Type B pancreatic cell (in vitro differentiated cells): ENCODE results near the gene SUSD3. TPM values are rescaled to one million over a fixed set of nuclear protein-coding genes. Genes with fewer than 3 reads are reported as not detected.

Experiments used
- DNase-seq: peaks from one replicate; pipeline ENCODE4 v3.0.0; 2021; ENCODE audit warnings: mixed read lengths; ENCODE audit not compliant: unreplicated experiment; ENCODE audit errors: extremely low spot score
- H3K27ac Mint-ChIP-seq: 2 replicates; pipeline ENCODE4 v1.8.0; 2021; ENCODE audit warnings: mild to moderate bottlenecking, mixed read lengths
- H3K27me3 Mint-ChIP-seq: 2 replicates; pipeline ENCODE4 v1.8.0; 2021; ENCODE audit warnings: mixed read lengths
- H3K36me3 Mint-ChIP-seq: 2 replicates; pipeline ENCODE4 v1.8.0; 2021; ENCODE audit warnings: mixed read lengths
- H3K4me1 Mint-ChIP-seq: one replicate; pipeline ENCODE4 v1.8.0; 2021; ENCODE audit warnings: mixed read lengths; ENCODE audit not compliant: unreplicated experiment
- H3K4me3 Mint-ChIP-seq: 2 replicates; pipeline ENCODE4 v1.8.0; 2021; ENCODE audit warnings: mild to moderate bottlenecking, mixed read lengths
- H3K9me3 Mint-ChIP-seq: 2 replicates; pipeline ENCODE4 v1.8.0; 2021; ENCODE audit warnings: mixed read lengths
- CTCF ChIP-seq: fragments of 200-600 bp; sonication (generic); conservative IDR thresholded peaks from 2 replicates; pipeline ENCODE4 v1.5.0; 2021; ENCODE audit warnings: antibody characterized with exemption, mild to moderate bottlenecking
- total RNA-seq: library from RNA; stranded (reverse); gene quantifications from 2 replicates; pipeline ENCODE4 v1.2.1, GENCODE V29; 2021; ENCODE audit warnings: low replicate concordance

SUSD3 gene
- total RNA-seq, 1 donor from 2014 or later, result 1.5 TPM

- Mint-ChIP-seq H3K4me3 (no peak overlapping the region), H3K27ac (no peak overlapping the region), H3K36me3 (no peaks in the 10 kb centered on the region), H3K4me1 (peaks cover 9% of the 10 kb centered on the region), H3K9me3 (no peaks in the 10 kb centered on the region), H3K27me3 (peaks cover 1% of the 10 kb centered on the region)
- no peak for TF ChIP-seq CTCF
- no peak for DNase-seq
Measured at GRCh38 chr9:93035821-93036351, 22.6 kb upstream of the SUSD3 start.

- DNase-seq, result no peak
- Mint-ChIP-seq H3K9me3 (no peaks in the 10 kb centered on the region), H3K36me3 (no peaks in the 10 kb centered on the region), H3K27ac (no peak overlapping the region), H3K27me3 (no peaks in the 10 kb centered on the region), H3K4me3 (no peak overlapping the region), H3K4me1 (peaks cover 9% of the 10 kb centered on the region)
- peak; percentile 52 for TF ChIP-seq CTCF
Measured at GRCh38 chr9:93036887-93037475, 21.5 kb upstream of the SUSD3 start.

- Mint-ChIP-seq H3K4me1 (peaks cover 9% of the 10 kb centered on the region), H3K27ac (no peak overlapping the region), H3K4me3 (no peak overlapping the region), H3K36me3 (no peaks in the 10 kb centered on the region), H3K27me3 (no peaks in the 10 kb centered on the region), H3K9me3 (no peaks in the 10 kb centered on the region)
- DNase-seq, result no peak
- no peak for TF ChIP-seq CTCF
Measured at GRCh38 chr9:93037476-93037971, 21.0 kb upstream of the SUSD3 start.

- Mint-ChIP-seq H3K36me3 (no peaks in the 10 kb centered on the region), H3K4me3 (no peak overlapping the region), H3K4me1 (peaks cover 4% of the 10 kb centered on the region), H3K27ac (no peak overlapping the region), H3K9me3 (no peaks in the 10 kb centered on the region), H3K27me3 (no peaks in the 10 kb centered on the region)
- no peak for TF ChIP-seq CTCF
- no peak for DNase-seq
Measured at GRCh38 chr9:93038918-93039317, 19.6 kb upstream of the SUSD3 start.

GRCh38 chr9:93039456-93039855 is 19.0 kb upstream of the SUSD3 start:
- DNase-seq, result no peak
- H3K27ac Mint-ChIP-seq, result no peak overlapping the region
- no peaks in the 10 kb centered on the region for H3K27me3 Mint-ChIP-seq
- peaks cover 4% of the 10 kb centered on the region for H3K4me1 Mint-ChIP-seq
- H3K4me3 Mint-ChIP-seq, result no peak overlapping the region
- no peaks in the 10 kb centered on the region for H3K9me3 Mint-ChIP-seq
- no peaks in the 10 kb centered on the region for H3K36me3 Mint-ChIP-seq
- no peak for TF ChIP-seq CTCF
